T-helper 9 cell (primary cell): ENCODE data around the gene HSPB1.
A peak's percentile ranks its signal among the peaks of the same experiment; 100 is the strongest.
"Not testable (repeated sequence)": the region's sequence is repeated elsewhere in the genome, so short reads cannot be mapped to it uniquely, and the experiment has no call there.

Source experiments
- DNase-seq: peaks from one replicate; pipeline ENCODE4 v3.0.0-alpha.2; 2020

The HSPB1 gene

GRCh38 chr7:76309341-76310101 is 7.0 kb downstream of the HSPB1 start:
- not testable (repeated sequence) for DNase-seq

- DNase-seq: no peak
Measured at GRCh38 chr7:76310102-76310957, 7.9 kb downstream of the HSPB1 start.

GRCh38 chr7:76311838-76312237 is 9.4 kb downstream of the HSPB1 start:
- DNase-seq: not testable (repeated sequence)

GRCh38 chr7:76314042-76314721 is 11.7 kb downstream of the HSPB1 start:
- peak; percentile 97 for DNase-seq

DNA sequence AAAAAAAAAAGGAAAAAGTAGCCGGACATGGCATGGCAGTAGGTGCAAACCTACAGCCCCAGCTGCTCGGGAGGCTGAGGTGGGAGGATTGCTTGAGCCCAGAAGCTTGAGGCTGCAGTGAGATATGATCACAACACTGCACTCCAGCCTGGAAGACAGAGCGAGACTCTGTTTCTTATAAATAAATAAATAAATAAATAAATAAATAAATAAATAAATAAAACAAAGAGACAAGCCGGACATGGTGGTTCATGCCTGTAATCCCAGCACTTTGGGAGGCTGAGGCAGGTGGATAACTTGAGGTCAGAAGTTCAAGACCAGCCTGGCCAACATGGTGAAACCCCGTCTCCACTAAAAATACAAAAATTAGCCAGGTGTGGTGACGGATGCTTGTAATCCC is 12.3 kb downstream of the HSPB1 start:
- not testable (repeated sequence) for DNase-seq

GRCh38 chr7:76315364-76315763 is 12.9 kb downstream of the HSPB1 start:
- DNase-seq: no peak

- no peak for DNase-seq
Measured at GRCh38 chr7:76316984-76317781, 14.7 kb downstream of the HSPB1 start.

DNA sequence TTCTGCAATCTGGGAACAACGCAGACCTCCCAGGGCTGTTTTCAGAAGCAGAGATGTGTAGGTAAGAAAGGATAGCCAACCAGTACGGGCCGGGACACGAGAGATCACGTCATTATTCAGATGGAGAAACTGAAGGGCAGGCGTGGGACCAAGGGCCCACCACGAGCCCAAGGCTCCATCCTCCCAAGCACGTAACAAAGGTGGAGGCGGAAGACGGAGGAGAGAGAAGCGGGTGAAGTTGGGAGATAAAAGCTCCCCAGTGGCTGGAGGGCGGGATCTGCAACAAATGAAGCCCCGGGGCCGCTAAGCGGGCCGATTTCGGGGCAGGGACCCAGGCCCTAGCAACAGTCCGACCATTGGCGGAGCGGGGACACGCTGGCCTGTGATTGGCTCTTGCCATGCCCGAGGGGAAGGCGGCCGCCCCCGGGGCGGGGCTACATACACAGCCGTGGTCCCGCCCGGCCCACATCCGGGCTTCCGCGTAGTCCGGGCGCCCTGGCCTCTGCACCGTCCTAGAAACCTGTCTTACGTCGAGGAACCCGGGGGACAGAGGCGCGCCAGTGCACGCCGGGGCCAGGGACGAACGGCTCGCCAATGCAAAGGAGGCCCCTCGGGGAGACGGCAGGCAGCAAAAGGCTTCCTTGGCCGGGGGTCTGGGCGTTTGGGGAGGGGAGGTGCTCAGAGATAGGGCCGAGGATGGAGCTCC is 15.5 kb downstream of the HSPB1 start:
- peak; percentile 93 for DNase-seq

- DNase-seq: peak; percentile 45
Measured at GRCh38 chr7:76318488-76319353, 16.2 kb downstream of the HSPB1 start.

DNA sequence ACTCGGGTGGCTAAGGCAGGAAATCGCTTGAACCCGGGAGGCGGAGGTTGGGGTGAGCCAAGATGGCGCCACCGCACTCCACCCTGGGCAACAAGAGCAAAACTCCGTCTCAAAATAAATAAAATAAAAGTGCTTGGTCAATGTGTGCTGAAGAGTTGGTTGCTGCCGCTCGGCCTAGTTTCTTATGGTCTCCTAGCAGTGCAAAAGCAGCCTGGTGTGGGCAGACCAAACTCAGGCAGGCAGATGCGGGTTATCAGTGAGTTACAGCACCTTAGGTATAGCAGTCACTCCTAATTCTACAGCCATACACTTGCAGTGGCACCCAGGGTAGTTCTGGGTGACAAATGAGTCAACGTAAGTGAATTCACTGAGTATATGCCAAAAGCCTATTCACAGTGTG is 22.6 kb downstream of the HSPB1 start:
- no peak for DNase-seq

DNA sequence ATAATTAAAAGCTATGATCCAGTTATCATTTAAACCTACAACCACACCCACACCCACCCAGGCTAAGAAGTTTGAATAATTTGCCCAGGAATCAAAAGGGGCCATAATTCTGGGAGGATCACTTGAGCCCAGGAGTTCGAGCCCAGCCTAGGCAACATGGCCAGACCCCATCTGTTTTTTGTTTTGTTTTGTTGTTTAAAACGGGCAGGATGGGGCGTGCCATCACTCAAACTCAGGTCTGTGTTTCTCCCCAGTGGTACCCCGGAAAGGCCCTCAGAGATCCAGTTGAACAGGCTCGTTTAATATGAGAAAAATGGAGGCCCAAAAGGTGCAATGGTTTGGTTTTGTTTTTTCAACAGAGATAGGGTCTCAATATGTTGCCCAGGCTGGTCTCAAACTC is 23.3 kb downstream of the HSPB1 start:
- DNase-seq: no peak

DNA sequence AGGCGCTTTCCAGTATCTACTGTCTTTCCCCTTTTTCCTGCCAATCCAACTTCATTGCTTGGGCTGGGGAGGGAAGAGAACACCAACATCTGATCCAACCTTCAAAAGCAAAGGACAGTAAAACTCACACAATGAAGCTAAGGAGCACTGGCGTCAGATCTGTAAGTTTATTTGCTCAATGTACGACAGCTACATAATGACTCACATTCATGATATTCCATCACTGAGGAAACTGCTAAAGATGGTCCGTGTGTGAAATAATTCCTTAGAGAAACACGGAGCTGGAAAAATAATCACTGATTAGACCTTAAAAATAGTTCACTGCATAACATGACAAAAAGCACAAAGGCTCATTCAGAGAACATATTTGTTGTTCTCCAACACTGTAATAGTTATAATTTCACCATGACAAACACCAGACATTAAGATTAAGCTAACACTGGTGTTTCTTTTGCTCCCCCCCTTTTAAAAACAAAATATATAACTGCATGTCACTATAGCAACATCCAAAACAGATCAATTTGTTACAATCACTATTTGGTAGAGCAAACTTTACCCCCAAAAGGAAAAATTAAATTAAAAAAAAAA is 24.3 kb downstream of the HSPB1 start:
- no peak for DNase-seq

- DNase-seq: no peak
Measured at GRCh38 chr7:76327610-76328009, 25.1 kb downstream of the HSPB1 start.

DNA sequence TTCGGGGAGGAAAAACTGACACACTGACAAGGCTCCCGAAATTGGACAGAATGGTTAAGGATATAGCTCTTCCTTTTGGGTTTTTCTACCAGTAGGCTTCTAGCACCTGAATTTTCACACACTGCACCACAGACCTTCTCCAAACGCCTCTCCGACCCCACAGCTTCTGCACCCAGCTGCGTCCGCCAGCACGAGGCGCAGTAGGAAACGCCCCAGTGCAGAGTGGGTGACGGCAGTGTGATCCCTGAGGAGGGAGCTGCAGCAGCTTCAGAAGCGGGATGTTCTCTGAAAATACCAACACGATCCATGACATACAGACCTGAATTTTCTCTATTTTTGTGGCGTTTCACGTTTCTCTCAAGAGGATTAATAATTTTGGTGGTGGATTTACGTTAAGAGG is 25.9 kb downstream of the HSPB1 start:
- DNase-seq: no peak

GRCh38 chr7:76329479-76329878 is 27.0 kb downstream of the HSPB1 start:
- DNase-seq: no peak

DNA sequence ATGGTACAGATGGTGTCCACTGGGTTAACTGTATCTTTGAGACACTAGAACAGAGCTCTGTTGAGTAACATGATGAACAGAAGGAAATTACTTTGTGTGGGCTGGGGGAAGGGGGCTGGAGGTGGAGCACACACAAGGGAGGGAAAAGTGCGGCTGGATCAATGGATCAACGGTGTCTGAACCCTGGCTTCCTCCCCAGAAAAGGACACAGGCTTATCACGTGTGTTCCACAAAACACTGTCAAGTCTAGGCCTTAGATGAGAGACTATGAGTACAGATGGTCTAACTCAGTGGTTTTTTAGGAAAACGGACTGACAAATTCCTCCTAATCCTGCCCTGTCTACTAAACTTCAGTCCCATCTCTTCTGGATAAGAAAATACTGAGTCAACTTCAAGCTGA is 27.8 kb downstream of the HSPB1 start:
- no peak for DNase-seq

GRCh38 chr7:76330673-76331072 is 28.2 kb downstream of the HSPB1 start:
- no peak for DNase-seq

GRCh38 chr7:76332078-76332477 is 29.6 kb downstream of the HSPB1 start:
- DNase-seq: no peak

DNA sequence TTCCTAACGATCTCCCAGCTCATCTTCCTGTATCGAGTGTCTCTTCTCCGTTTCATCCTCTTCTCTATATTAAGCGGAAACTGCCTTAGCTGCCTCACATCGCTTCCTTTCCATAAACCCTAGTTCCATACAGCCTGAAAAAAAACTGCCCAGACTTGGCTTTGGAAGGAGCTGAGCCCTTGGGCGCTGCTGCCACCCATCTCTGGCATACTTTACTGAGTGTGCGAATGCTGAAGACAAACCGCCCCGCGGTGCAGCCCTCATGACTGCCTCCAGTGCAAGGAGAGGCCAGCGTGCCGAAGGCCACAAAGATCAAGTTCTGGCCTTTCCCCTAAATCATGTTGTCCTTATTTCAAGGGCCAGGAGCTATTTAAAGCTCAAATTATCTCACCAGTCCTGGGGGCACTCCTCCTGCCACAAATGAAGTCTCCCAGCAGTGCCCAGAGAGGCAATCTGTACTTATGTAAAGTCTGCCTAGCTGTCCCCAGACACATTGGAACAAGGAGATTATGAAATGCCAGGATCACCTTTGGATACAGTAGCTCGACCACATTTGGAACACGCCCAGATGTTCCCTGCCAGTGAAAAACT is 31.1 kb downstream of the HSPB1 start:
- no peak for DNase-seq

DNA sequence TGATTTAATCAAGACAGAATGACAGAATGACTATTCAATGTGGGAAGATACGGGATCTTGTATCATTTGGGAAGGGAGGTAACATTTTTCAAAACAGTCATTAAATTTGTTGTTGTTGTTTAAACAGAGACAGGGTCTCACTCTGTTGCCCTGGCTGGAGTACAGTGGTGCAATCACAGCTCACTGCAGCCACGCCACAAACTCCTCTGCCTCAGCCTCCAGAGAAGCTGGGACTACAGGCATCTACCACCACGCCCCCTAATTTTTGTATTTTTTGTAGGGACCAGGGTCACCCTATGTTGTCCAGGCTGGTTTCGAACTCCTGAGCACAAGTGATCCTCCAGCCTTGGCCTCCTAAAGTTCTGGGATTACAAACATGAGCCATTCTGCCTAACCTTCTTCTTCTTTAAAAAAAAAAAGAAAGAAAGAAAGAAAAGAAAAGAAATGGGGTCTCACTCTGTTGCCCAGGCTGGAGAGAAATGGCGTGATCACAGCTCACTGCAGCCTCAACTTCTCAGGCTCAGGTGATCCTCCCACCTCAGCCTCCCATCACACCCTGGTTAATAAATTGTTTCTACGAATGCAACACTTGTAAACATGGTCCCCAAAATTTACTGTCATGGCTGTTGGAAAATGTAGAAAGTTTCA is 32.0 kb downstream of the HSPB1 start:
- no peak for DNase-seq
